Left hindlimb (tissue), 1 donor: ENCODE data around the gene MTHFSD.
A peak's percentile ranks its signal among the peaks of the same experiment; 100 is the strongest.

ENCODE experiments used
- DNase-seq: peaks from one replicate; pipeline ENCODE4 v3.0.0-alpha.2; 2018

MTHFSD gene

GRCh38 chr16:86568677-86569623 is 13.9 kb upstream of the MTHFSD start:
- DNase-seq: no peak

- no peak for DNase-seq
Observed at GRCh38 chr16:86567701-86568581, 12.9 kb upstream of the MTHFSD start.

DNA sequence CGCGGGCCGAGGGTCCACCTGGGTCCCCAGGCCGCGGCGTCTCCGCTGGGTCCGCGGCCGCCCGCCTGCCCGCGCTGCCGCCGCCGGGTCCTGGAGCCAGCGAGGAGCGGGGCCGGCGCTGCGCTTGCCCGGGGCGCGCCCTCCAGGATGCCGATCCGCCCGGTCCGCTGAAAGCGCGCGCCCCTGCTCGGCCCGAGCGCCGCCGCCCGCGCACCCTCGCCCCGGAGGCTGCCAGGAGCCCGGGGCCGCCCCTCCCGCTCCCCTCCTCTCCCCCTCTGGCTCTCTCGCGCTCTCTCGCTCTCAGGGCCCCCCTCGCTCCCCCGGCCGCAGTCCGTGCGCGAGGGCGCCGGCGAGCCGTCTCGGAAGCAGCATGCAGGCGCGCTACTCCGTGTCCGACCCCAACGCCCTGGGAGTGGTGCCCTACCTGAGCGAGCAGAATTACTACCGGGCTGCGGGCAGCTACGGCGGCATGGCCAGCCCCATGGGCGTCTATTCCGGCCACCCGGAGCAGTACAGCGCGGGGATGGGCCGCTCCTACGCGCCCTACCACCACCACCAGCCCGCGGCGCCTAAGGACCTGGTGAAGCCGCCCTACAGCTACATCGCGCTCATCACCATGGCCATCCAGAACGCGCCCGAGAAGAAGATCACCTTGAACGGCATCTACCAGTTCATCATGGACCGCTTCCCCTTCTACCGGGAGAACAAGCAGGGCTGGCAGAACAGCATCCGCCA is 12.1 kb upstream of the MTHFSD start:
- DNase-seq: peak; percentile 62

- peak; percentile 93 for DNase-seq
Observed at GRCh38 chr16:86566601-86566965, 11.5 kb upstream of the MTHFSD start, which contains the start of gene FOXC2. Gene FOXC2, plus strand, starts transcription at chr16:86566829. Its CDS starts 507 bp downstream, at chr16:86567336.

- no peak for DNase-seq
Observed at GRCh38 chr16:86565644-86566511, 10.8 kb upstream of the MTHFSD start.

- DNase-seq: no peak
Observed at GRCh38 chr16:86565181-86565631, 10.2 kb upstream of the MTHFSD start.

DNA sequence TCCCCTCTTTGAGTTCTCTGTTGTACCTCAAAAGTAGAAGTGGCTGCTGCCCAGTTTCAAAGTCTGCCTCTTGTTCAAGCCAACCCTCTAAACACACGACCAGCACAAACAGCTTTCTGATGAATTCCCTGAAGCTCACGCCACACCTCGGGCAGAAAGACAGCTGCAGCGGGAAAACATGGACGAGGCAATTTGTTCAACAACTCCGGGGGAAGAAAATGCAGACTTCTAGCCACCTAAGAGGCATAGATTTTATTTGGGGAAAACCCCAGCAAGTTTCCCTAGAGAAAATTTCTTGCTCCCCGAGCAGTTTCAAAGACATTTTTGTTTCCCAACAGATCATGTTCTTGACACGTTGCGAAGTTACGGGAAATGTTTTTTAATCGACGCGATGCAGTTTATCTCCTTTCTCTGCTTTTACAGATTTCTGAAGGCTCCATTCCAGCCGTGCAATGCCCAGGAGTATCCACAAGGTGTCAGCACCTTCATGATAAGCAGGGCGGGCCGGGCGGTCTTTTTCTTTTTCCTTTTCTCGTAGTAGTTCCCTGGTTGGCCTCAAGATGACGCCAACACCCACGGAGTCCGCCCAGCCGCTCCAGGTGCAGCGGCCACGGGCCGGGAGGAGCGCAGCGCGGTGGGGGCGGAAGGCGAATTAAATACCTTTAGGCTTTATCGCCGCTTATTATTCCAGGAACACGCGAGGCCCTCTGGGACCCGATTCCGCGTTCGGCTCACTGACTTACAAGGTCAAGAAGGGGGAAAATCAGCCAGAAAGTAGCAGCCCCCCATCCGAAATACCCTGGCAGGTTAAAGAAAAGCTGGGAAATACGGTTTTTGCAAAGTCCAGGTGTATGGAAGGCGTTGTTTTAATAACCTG is 8.7 kb upstream of the MTHFSD start:
- peak; percentile 88 for DNase-seq

- no peak for DNase-seq
Observed at GRCh38 chr16:86562356-86562755, 7.3 kb upstream of the MTHFSD start.

GRCh38 chr16:86559802-86560305 is 4.8 kb upstream of the MTHFSD start:
- DNase-seq: no peak

DNA sequence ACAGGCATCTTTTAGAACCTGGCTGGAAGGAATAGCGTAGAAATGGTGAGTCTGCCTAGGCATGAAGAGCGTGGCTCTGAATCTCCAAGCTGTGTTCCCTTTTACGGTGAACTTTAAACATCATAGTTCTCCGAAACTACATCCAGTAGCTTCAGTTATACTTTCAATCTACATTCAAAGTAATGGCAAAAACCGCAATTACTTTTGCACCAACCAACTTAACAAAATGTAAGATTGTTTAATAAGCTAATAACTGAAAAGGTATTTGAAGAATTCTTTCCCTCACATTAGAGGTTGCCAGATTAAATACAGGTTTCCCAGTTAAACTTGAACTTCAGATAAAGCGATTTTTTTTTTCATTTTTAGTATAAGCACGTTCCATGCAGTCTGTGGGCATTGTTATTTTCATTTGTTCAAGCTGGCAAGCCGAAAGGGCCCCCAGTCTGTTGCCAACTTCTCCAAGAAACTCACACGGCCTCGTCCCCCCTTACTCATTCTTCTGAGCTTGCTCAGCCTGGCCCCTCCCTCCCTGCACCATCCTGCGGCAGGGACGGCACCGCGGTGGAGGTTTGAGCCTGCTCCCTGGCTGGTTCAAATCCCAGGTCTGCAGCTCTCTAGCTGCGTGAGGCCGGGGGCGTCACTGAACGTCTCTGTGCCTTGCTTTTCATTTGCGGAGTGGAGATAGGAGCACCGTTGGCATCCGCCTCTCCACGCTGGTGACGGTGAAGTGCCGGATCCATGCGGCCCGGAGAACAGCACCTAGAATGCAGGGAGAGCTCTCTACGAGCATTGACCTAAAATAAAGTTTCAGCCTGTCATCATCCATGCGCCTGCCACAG is 3.5 kb upstream of the MTHFSD start:
- DNase-seq: no peak

GRCh38 chr16:86557587-86557986 is 2.6 kb upstream of the MTHFSD start:
- no peak for DNase-seq

GRCh38 chr16:86556576-86556975 is 1.5 kb upstream of the MTHFSD start:
- no peak for DNase-seq

DNA sequence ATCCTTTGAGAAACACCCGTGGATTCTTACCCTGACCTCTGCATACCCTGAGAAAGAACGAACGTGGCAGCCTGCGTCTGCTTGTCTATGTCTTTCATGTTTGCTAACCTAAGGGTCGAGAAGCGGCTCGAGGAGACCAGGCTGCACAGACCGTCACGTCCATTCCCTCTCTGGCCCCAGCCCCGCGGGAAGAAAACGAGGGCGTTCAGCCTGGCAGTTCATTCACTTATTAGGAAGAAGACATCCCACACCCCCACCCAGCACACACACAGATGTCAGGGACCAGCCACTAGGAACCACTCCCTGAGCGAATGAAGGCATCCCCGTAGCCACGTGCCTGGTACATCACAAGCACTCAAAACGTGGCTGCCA is 655 bp upstream of the MTHFSD start:
- DNase-seq: peak; percentile 31

- no peak for DNase-seq
Observed at GRCh38 chr16:86554599-86554916, 477 bp downstream of the MTHFSD start.

DNA sequence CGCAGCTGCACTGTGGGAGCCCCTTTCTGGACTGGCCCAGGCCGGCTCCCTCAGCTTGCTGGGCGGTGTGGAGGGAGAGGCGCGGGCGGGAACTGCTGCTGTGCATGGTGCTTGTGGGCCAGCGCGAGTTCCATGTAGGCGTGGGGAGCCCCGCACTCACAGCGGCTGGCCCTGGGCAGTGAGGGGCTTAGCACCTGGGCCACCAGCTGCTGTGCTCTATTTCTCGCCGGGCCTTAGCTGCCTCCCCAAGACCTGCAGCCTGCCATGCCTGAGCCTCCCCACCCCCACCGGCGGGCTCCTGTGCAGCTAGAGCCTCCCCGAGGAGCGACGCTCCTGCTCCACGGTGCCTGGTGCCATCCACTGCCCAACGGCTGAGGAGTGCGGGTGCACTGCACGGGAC is 1.7 kb downstream of the MTHFSD start:
- peak; percentile 31 for DNase-seq

GRCh38 chr16:86550281-86550680 is 4.8 kb downstream of the MTHFSD start:
- no peak for DNase-seq

- no peak for DNase-seq
Observed at GRCh38 chr16:86549893-86550190, 5.2 kb downstream of the MTHFSD start.

DNA sequence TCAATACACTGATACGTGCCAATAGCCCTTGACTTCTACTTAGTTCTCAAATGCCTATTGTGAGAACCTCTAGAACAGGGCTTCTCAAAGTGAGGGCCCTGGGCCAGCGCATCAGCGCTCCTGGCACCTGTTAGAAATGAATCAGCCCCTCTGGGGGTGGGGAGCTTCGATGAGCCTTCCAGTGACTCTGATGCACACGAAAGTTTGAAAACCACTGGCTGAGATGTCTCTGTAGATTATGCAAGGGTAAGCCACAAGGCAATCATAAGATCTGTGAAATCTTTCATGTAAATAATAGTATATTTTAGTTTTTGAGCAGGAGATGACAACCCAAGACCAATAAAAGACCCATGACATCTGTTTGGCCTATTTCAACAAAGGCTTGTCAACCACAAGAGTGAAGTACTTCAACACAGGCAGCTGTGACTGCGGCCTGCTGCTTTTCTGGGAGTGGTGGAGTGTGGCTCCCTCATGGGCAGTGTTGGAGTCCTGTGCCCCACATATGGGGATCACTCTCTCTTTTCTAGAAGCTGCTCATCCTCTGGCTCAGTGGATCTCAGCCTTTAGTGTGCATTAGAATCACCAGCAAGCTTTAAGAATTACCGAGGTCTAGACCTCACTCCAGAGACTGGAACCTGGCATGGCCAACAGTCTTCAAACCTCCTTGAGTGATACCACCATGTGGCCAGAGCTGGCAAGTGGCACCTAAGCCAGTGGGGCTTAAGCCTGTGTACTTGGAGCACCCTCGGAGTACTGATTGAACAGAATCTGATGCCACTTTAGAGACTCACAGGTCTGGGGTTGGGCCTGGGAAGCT is 5.8 kb downstream of the MTHFSD start:
- DNase-seq: peak; percentile 4

- peak; percentile 3 for DNase-seq
Observed at GRCh38 chr16:86547286-86547685, 7.7 kb downstream of the MTHFSD start.
